GM18517 (cell line): ENCODE data around the gene KCNIP4.

Experiments used
- ATAC-seq: cut with Tn5 transposase; IDR thresholded peaks from one replicate; pipeline ENCODE4 v1.9.1; 2021; ENCODE audit warnings: mild to moderate bottlenecking, moderate library complexity; ENCODE audit not compliant: unreplicated experiment

Gene KCNIP4

DNA sequence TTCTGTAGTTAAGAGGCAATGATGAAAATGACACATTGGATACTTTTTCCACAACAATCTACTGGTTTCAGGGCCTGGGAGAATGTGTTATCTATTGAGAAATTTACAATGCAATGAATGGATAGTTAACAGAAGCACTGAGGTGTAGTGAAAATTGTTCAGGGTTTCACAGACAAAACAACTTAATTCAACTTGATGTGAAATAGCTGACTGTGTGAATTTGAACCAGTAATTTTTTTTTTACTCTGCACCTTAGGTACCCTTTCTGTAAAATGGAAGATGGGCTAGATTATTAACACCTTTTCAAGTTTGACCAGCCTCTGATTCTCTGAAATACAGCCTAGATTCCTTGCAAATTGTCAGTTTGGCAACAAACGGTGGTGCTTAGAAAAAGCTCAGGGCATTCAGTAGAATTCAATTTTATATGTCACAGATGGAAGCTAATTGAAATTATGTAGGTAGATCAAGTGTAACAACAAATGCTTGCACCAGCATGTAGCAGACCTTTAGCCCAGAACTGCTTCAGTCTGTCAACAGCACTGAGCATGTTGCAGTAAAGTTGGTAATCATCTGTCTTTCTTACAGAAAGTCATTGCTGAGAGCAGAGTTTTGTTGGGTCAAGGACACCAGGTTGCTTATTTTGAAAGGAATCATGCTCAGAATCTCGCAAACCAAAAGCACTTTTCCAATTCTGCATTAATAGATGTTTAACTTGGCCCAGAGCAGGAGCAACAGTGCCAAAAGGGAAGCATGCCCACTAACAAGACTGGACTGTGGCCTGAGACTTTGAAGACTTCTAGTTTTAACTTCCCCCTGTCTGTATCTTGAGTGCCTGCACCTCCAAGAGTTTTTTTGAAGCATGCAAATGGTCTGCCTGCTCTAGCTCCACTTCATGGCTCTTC is 721.7 kb downstream of the KCNIP4 start:
- ATAC-seq, result no peak

DNA sequence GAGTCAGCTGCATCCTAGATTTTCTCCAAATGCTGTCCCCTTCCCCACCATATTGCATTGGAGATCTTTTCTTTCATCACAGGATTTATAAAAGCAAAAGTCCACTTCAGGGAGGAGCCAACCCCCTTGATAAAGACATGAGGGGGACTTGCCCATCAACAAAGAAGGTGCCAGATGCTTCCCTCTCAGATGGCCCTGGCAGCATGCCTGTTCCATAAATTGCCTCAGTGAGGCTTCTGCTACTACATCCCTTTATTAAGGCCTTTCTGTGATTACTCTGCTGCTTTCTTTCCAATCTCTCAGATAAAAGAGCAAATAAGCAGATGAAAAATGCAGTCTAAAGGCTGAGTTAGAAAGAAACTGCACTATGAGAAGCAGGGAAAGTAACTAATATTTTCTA is 736.7 kb downstream of the KCNIP4 start:
- ATAC-seq, result no peak

DNA sequence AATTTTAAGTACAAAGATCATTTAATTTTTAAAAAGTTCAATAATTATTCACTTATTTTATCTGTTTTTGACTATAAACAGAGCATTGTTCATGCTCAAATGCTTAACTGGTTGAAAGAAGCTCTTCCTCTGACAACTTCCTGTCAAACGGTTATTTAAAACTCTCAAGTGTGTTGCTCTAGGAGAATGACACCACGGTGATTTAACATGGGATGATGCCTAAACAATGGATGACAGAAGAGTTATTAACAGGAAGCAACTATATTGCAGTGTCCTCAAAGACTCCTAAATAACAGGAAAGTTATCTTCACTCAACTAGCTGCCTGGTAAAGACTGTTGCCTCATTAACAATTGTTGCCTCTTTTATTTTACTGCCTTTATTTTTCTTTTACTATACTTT is 738.7 kb downstream of the KCNIP4 start:
- no peak for ATAC-seq

DNA sequence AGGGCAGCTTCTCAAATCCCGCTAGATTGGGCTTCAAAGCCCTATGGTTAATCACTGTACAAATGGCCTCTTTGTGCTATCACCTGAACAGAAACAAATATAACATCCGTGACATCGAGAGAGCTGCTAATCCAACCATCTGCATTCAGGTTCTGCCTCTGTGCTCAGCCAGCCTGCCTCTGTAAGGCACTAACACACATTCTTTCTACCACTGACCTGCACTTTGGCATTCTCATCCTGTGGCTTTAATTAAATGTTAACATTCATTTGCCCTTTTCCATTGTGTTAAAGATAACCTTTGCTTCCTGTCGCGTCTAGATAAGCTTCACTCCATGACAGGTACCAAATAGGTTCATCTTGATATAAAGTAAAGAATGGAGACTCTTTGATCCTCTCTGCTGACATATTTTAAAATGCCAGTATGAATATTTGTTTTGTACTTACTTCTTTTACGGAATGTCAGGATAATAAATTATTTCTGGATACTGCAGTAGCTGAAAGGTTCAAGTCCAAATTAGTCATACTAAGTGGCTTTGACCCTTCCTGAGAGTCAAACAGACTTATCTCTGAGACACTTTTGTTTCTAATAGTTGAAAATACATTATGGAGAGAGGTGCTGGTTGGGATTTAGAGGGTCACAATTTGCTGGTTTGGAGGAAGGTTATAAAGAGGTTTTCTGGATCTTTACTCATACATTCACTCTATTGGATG is 742.6 kb downstream of the KCNIP4 start:
- no peak for ATAC-seq

DNA sequence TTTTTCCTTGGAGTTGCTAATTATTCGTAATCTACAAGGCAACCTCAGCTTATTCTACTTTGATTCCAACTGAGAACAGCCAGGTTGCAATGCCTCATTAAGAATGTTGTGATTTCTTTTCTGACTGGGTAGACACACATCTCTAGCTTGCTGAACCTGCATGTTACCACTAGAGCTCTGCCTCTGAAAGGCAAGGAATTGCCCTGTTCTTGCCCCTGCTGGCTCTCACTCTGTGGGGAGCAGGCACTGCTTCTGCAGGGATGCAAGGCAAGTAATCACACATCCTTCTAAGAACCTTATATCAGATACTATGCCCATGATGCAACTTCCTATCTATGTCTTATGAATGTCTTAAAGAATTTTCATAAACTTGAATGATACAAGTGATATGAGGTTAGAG is 745.2 kb downstream of the KCNIP4 start:
- no peak for ATAC-seq

DNA sequence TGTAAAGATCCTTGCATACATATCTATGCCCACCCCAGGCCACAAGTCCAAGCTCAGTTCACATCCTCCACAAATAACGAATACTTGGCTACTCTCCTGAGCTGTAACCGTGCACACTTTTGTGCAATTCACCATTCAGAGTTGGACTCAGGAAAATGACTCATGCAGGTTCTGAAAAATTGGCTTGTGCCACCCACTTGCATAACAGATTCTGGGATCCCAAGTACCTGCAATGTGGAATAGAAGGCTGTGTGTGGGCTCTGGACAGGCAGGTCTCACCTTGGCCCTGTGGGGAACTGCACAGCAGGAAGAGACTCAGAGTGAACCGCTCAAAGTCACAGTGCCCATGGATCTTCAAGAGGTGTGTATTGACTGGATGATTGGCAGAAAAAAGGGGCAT is 745.6 kb downstream of the KCNIP4 start:
- ATAC-seq, result no peak

DNA sequence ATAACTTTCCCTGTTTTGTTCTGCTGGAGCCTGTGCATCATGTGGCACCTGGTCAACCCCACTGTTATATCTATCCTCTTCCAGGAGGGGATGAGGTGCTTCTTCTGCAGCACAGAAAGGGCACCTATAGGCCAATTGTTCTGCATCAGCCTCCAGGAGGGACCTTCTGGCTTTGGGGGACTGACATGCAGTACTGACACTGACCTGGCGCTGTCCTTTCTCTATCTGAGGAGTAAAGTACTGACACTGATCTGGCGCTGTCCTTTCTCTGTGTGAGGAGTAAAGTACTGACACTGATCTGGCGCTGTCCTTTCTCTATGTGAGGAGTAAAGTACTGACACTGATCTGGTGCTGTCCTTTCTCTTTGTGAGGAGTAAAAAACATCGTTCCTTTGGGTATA is 749.9 kb downstream of the KCNIP4 start:
- ATAC-seq, result no peak

DNA sequence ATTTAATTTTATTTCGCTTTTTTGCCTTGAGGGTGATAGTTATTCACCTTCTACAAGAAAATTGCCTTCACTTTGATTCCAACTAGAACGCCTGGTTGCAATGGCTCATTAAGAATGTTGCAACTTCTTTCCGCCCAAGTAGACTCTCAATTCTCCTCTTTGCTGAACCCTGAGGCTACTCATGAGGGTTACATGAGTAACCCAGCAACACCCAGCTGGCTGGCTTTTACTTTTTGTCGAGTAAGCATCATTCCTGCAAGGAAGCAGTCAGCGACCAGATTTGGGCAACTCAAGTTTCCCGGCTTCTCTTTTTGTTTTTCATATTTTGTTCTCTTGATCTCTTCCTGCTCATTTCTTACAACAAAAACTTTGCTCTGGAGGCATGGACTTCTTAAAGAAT is 752.9 kb downstream of the KCNIP4 start:
- no peak for ATAC-seq

DNA sequence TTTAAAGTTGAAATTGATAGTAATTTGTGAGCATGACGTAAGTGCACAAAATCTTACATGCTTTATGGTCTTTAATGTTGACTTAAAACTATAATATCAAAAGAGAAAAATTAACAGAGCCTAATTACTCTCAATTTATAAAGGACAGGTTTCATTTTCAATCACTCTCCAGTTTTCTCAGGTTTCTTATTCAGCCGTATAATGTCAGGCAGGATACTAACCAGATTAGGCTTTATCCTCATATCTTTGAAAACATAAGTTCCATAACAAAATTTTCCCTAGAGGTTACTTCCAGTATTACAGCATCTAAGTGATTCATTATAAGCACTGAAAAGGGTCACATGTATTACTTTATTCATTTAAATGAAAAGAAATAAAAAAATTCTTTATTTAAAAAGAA is 756.2 kb downstream of the KCNIP4 start:
- no peak for ATAC-seq

DNA sequence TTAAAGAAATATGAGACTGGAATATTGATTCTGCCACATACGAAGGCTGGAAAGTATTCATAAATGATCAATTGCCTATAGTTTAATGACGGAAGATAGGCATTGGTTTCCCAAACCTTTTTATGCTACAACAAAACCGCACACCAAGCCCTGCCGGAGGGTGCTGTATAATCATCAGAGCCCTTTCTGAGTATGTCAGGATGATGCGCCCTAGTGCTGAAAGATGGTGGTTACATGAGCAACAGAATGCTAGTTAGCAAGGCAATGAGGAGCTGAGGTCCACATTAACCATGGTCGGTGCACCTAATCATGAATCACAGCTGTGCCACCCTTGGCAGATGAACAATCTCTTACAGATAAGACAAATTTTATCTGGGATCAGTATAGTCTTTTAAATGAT is 757.3 kb downstream of the KCNIP4 start:
- ATAC-seq, result no peak

DNA sequence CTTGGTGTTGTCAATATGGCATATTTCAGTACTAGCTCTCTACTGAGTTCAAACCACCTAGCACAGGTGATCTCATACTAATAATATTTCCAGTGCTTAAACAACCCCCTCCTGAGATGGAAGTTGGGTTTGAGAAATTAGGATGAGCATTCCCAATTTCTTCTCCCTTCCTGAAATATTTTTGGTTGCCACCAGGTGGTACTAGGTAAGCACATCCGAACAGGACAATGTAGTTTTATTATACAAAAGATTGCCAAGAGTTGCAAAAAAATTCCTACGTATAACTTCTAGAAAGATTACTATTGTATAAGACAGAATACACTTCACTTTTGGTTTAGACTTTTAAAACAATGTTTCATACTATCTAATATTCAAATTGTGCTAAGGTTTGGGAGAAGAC is 763.8 kb downstream of the KCNIP4 start:
- no peak for ATAC-seq

DNA sequence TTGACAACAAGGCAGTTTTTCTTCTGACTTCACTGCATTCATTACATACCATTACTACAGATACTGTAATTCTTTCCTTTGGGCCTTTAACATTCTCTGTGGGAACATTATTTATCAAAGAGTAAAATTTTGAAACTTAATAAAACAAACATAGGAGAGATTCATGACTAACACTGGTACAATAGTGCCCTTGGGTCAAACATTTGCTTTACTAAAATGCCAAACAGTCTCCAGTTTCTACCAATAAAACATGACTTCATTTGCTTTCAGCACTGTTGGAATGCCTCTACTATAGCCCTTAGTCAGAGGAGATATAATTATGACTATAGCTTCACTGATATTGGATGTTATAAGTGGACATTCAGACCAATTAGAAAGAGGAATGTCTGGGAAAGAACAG is 766.9 kb downstream of the KCNIP4 start:
- ATAC-seq, result no peak

DNA sequence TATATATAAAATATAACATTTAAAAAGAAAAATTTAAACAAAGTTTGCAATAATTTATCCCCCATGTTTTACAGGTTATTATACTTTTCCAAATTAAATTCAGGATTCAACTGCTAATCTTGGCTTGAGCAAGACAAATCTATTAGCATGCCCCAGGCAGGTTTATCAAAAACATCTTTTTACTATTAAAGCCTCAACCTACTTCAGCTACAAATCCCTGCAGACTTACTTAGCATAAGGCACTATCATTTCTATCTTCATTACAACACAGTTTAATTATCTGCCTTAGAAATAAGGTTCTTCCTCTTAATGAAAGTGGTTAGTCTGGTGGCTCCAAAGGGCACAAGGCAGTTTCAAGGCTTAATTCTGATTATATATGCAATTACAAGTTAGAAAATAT is 770.7 kb downstream of the KCNIP4 start:
- no peak for ATAC-seq

DNA sequence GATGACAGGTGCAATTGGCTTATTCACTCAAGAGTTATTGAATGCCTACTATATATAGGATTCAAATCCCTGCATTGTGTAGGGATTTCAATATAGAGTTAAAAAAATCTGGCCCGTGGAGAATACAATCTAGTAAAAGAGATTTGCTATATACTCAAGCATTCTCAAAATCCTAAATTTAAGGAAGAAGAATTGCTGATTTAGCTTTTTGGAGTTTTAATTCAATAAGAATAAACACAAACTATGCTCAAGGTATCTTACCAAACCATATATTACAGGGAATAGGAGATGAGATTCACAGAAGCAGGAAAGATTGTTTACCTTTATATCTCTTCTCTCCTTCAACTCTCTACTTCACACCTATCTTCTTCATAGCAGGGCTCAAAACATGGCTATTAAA is 771.5 kb downstream of the KCNIP4 start:
- no peak for ATAC-seq

DNA sequence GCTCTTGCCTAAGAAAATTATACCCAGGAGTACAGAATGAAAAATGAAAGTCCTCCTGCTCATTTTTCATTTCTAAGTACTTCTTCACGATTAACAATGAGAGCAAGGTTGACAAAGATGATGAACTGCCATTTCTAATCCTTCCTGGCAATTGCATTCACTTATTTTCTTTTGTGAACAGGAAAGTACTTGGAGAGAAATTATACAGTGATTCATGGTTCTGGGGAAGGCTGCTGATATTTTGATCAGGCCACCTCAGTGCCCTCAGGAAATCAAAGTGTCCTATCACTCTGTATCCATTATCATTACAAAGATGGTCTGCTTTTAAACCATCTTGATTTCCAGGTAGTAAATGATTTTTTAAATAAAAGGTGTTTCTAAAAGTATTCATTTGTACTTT is 780.9 kb downstream of the KCNIP4 start:
- ATAC-seq, result no peak

DNA sequence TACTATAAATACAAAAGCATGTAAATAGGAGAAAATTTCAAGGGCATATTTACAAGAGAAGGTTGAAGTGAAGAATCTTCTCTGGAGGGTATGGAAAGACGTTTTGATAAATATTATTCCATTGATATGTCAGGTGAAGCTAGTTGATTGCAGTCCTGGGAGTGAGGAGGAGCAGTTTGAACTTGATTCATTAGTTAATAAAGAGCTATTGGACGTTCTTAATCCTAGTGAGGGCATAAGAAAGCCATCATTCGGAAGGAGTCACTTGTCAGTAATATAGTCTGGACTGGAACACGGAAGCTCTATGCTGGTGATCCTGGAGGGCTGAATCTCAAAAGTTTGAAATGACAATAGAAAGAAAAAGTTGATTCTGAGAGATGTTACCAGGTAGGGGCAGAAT is 793.2 kb downstream of the KCNIP4 start:
- ATAC-seq, result no peak

DNA sequence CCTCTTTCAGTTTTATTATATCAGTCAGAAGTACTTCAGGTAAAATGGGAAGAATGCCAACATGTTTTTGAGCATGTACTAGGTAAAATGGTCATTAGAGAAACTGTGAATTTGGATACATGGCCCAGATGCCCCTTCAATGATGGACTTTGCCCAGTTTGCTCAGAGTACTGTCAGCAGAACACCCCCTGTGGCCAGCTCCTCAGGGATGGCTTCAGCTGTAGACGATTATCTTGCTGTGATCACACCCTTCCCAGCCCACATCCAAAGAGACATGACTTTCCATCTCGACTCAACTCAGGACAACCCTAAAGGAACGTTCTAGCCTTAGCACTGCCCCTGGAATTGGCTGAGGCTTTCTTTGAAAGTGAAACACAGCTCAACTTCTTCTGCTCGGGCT is 809.2 kb downstream of the KCNIP4 start:
- ATAC-seq, result no peak

DNA sequence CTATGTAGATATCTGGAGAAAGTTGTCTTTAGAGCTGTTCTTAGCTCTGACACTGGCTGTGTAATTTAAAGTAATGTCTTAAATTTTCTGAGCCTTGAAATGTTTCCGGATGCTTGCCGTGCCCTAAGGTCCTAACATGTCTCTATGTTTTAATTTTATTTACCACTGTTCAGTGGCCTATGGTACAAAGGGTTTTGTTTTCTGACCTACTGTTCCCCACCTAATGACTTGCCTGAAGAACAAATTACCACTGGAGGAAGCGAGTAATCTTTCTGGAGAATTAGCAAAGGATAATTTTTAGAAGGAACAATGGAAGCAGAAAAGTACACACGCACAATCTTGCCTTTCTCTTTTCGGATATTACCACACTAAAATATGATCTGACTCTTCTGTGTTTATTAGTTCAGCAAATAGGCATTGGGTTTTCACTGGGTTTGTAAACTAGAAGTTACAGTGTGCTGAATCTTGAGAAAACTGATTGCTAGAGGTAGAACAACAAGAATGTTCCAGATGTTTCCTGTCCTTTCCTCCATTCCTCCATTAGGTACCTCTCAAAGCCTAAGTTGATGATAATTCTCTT is 812.4 kb downstream of the KCNIP4 start:
- no peak for ATAC-seq

DNA sequence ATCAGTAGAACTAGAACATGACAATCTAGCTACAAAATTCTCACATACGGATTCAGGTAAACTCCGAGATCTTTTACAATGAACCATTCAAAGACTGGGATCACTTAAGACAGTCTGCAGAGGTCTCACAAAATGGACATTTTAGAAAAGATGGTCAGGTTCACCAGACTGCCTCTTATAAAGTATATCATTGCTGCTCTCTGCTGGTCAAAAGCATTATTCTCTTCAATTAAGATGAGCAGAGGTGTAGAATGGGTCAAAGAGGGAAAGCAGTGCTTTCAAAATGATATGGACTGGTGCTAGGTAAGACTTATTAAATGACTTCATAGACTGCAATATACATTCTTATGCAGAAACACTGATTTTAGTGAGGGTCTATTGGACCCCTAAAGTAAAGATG is 813.6 kb downstream of the KCNIP4 start:
- ATAC-seq, result no peak

DNA sequence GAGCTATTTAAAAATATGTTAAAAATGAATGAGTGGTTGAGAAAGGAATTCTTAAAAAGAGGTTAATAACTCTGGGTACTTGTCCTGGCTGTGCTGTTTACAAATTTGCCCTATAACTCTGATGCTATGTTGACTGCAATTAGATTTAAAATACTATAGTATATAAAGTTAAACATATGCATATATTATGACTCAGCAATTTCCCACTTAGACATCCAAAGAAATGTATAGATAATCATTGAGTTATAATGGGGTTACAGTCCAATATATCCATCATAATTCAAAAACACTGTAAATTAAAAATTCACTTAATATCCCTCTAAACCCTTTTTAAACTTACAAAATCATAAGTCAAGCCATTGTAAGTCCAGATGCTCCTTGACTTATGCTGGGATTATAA is 818.0 kb downstream of the KCNIP4 start:
- ATAC-seq, result no peak

DNA sequence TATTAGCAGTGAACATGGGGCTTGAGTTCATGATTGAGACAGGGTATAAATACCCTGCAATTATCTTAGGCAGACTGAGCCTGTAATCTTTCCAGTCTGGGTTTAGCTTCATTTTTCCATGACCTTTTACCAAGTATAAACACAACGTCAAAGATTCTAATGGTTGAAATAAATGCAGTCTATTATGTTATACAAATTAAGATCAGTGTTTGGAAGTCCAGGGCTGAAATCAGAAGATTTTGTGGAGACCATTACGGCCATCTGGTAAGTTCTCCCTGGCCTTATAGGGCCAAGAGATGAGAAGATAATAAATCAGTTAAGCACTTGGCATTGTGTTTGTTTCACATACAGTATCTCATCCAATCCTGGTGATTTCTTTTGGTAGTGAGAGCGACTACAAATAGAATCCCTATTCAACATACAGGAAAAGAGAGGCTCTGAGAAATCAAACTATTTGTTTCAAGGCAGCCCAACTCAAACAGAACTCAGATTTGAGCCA is 822.5 kb downstream of the KCNIP4 start:
- no peak for ATAC-seq

DNA sequence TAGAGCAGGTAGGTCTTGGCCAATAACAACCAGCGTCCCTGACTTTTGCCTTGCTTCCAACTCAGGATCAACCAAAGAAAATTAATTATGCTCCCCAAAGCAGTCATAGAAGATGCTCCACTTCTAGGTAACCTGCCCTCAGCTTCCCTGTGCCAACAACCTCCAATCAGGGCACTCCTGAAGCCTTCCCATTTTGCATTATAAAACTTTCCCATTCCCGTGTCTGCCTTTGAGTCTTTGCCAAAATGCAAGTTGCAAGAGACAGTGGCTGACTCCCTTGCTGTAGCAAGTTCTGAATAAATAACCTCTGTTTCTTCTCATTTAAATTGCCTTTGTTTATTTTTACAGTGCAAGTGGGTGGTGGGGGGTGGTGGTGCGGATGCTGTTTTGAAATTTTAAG is 830.3 kb downstream of the KCNIP4 start:
- no peak for ATAC-seq
